Breast epithelium (tissue), 3 donors: ENCODE results near the gene KLHDC10.

Source experiments
- POLR2A ChIP-seq: fragments of 450-650 bp; IDR thresholded peaks from one replicate; pipeline ENCODE4 v1.6.1; 2016; ENCODE audit warnings: antibody characterized with exemption, mild to moderate bottlenecking, moderate library complexity
- POLR2AphosphoS5 ChIP-seq, 3 donors: sonication (generic); formaldehyde crosslinking; IDR thresholded peaks; one replicate each; pipeline ENCODE4 v1.6.1; 2017; ENCODE audit warnings: antibody characterized with exemption in 3 of 3
- TF ChIP-seq, protein P1 (sequence below), 3 donors: fragments of 450-650 bp; IDR thresholded peaks; one replicate each; pipeline ENCODE4 v1.5.1; 2016 to 2017; ENCODE audit warnings: antibody characterized with exemption in 3 of 3, mild to moderate bottlenecking in 3 of 3, moderate library complexity in 3 of 3

GRCh38 chr7:130112093-130112492, 41.8 kb downstream of the KLHDC10 start:
- no peak for TF ChIP-seq POLR2AphosphoS5 (IDR thresholded peaks at IDR 0.05)
- TF ChIP-seq, protein P1, sequence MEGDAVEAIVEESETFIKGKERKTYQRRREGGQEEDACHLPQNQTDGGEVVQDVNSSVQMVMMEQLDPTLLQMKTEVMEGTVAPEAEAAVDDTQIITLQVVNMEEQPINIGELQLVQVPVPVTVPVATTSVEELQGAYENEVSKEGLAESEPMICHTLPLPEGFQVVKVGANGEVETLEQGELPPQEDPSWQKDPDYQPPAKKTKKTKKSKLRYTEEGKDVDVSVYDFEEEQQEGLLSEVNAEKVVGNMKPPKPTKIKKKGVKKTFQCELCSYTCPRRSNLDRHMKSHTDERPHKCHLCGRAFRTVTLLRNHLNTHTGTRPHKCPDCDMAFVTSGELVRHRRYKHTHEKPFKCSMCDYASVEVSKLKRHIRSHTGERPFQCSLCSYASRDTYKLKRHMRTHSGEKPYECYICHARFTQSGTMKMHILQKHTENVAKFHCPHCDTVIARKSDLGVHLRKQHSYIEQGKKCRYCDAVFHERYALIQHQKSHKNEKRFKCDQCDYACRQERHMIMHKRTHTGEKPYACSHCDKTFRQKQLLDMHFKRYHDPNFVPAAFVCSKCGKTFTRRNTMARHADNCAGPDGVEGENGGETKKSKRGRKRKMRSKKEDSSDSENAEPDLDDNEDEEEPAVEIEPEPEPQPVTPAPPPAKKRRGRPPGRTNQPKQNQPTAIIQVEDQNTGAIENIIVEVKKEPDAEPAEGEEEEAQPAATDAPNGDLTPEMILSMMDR (IDR thresholded peaks at IDR 0.05), result no peak
- TF ChIP-seq POLR2A, result no peak
